ENCODE data around the gene SLC7A7. TPM values are rescaled to one million over a fixed set of nuclear protein-coding genes. Genes with fewer than 3 reads are reported as not detected.
"Not testable (repeated sequence)": the region's sequence is repeated elsewhere in the genome, so short reads cannot be mapped to it uniquely, and the experiment has no call there.

The SLC7A7 gene
- total RNA-seq, 2 donors from 2014 or later, result 9.9 to 28.5 TPM

GRCh38 chr14:22798528-22798927, 16.7 kb downstream of the SLC7A7 start:
- TF ChIP-seq CTCF (IDR thresholded peaks at IDR 0.05), result no peak
- H3K27ac ChIP-seq, result no peak overlapping the region
- no peak overlapping the region for H3K4me3 ChIP-seq
- no peaks in the 10 kb centered on the region for H3K9me3 ChIP-seq
- H3K4me1 ChIP-seq, result no peaks in the 10 kb centered on the region
- DNase-seq (ENCODE audit: low spot score), result no peak
- no peaks in the 10 kb centered on the region for H3K36me3 ChIP-seq
- H3K27me3 ChIP-seq, result no peaks in the 10 kb centered on the region

DNA sequence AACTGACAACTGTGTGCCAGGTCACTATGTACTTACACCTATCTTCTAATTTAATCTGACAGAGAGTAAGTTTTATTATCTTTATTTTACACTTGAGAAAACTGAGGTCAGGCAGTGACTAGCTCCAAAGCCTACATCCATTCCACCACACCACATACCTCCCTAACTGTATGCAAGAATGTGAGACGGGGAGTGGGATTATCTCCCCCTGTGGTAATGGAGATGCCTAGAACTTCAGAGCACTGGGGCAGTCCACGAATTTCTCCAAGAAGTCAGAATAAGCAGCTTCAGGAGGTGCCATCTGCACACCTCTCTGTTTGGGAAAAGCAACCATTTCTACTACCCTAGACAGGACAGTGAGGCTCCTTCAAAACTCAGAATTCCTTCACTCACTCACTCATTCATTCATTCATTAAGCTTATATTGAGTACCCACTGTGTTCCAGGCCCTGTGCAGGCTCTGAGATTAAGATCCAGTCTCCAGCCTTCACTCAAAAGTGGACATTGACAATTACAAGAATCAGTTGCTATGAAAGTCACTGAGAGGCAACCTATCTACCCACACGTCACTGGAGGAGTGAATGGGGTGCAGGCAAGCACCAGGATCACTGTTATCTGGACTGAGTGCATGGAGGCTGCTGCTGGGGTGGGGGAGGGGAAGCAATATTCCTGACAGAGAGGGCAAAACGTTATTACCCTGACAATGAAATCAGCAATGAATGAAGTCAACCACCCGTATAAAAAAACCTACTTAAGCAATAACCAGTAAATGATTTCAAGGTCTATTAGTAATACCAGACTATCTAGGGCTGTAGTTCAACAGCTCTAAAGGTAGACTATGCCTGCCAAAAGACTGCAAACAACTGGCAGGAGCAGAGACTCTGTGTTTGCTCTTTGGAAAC, 18.0 kb downstream of the SLC7A7 start:
- Histone ChIP-seq H3K27me3 (no peaks in the 10 kb centered on the region), H3K4me1 (no peaks in the 10 kb centered on the region), H3K27ac (no peak overlapping the region), H3K9me3 (no peaks in the 10 kb centered on the region), H3K36me3 (no peaks in the 10 kb centered on the region), H3K4me3 (no peak overlapping the region)
- TF ChIP-seq CTCF (IDR thresholded peaks at IDR 0.05), result no peak
- no peak for DNase-seq (ENCODE audit: low spot score)

DNA sequence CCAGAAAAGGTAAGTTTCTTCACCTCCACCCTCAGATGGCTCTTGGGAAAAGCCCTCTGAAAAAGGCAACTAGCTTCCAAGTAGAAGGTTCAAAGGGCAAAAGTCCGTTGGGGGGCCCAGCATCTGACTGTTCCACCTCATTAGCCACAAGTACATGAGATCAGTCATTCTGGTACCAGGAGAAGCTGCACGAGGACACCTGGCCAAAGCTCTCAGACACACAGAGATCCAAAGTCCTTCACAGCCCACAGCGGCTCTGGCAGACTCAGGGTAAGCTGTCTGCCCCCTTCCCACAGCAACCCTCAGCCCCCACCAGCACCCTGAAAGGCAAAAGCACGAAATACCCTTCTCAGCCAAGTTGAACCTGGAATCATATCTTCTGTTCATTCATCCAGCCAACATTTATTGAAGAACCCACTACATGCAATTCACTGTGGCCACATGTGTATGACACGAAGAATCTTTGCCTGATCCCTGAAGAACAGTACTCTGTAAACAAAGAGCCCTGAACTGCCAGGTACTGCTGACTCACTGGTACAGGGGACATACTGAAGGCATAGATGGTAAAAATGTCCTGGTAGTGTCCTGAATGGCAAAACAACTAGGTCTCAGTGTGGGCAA, 19.0 kb downstream of the SLC7A7 start:
- DNase-seq (ENCODE audit: low spot score), result no peak
- H3K4me1 ChIP-seq, result no peaks in the 10 kb centered on the region
- no peak overlapping the region for H3K27ac ChIP-seq
- no peak for TF ChIP-seq CTCF (IDR thresholded peaks at IDR 0.05)
- H3K36me3 ChIP-seq, result no peaks in the 10 kb centered on the region
- H3K4me3 ChIP-seq, result no peak overlapping the region
- H3K27me3 ChIP-seq, result no peaks in the 10 kb centered on the region
- no peaks in the 10 kb centered on the region for H3K9me3 ChIP-seq

GRCh38 chr14:22794551-22794951, 20.7 kb downstream of the SLC7A7 start:
- no peaks in the 10 kb centered on the region for H3K36me3 ChIP-seq
- H3K4me1 ChIP-seq, result no peaks in the 10 kb centered on the region
- H3K9me3 ChIP-seq, result no peaks in the 10 kb centered on the region
- no peaks in the 10 kb centered on the region for H3K27me3 ChIP-seq
- no peak overlapping the region for H3K27ac ChIP-seq
- TF ChIP-seq CTCF (IDR thresholded peaks at IDR 0.05), result no peak
- no peak overlapping the region for H3K4me3 ChIP-seq
- no peak for DNase-seq (ENCODE audit: low spot score)

GRCh38 chr14:22793976-22794375, 21.3 kb downstream of the SLC7A7 start:
- no peaks in the 10 kb centered on the region for H3K27me3 ChIP-seq
- H3K9me3 ChIP-seq, result no peaks in the 10 kb centered on the region
- H3K36me3 ChIP-seq, result no peaks in the 10 kb centered on the region
- DNase-seq (ENCODE audit: low spot score), result no peak
- no peak overlapping the region for H3K27ac ChIP-seq
- TF ChIP-seq CTCF (IDR thresholded peaks at IDR 0.05), result no peak
- H3K4me1 ChIP-seq, result no peaks in the 10 kb centered on the region
- no peak overlapping the region for H3K4me3 ChIP-seq

DNA sequence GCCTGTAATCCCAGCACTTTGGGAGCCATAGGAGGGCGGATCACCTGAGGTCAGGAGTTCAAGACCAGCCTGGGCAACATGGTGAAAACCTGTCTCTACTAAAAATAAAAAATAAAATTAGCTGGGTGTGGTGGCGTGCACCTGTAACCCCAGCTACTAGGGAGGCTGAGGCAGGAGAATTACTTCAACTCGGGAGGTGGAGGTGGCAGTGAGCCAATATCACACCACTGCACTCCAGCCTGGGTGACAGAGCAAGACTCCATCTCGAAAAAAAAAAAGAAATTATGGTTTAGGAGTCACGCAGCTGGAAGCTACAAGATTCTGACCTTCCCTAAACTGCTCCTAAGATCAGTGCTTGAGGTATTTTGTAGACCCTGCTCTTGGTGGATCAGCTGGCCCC, 21.7 kb downstream of the SLC7A7 start:
- H3K27ac ChIP-seq; H3K4me3 ChIP-seq; H3K27me3 ChIP-seq; H3K36me3 ChIP-seq; H3K9me3 ChIP-seq; DNase-seq (ENCODE audit: low spot score); H3K4me1 ChIP-seq: not testable (repeated sequence)
